GM06990 (cell line): Measurements from ENCODE around the gene PTPRQ.

Source experiments
- DNase-seq: peaks from one replicate; pipeline ENCODE4 v3.0.0-alpha.2; 2011; ENCODE audit not compliant: insufficient read length; ENCODE audit errors: extremely low read depth
- H3K27me3 ChIP-seq: replicated peaks from 2 replicates; pipeline ENCODE4 v1.6.0; 2011; ENCODE audit warnings: low read length; ENCODE audit not compliant: control insufficient read depth, insufficient read depth
- H3K36me3 ChIP-seq: 2 replicates; pipeline ENCODE4 v1.5.1; 2011; ENCODE audit warnings: low read length; ENCODE audit not compliant: control insufficient read depth, insufficient read depth
- H3K4me3 ChIP-seq: replicated peaks from 2 replicates; pipeline ENCODE4 v1.5.1; 2011; ENCODE audit warnings: low read depth, mild to moderate bottlenecking, control low read depth, low read length
- CTCF ChIP-seq: IDR thresholded peaks from 2 replicates; pipeline ENCODE4 v1.5.1; 2011; ENCODE audit warnings: low read length, control low read depth, mild to moderate bottlenecking, inconsistent platforms; ENCODE audit not compliant: insufficient read depth, poor library complexity, severe bottlenecking

PTPRQ gene

DNA sequence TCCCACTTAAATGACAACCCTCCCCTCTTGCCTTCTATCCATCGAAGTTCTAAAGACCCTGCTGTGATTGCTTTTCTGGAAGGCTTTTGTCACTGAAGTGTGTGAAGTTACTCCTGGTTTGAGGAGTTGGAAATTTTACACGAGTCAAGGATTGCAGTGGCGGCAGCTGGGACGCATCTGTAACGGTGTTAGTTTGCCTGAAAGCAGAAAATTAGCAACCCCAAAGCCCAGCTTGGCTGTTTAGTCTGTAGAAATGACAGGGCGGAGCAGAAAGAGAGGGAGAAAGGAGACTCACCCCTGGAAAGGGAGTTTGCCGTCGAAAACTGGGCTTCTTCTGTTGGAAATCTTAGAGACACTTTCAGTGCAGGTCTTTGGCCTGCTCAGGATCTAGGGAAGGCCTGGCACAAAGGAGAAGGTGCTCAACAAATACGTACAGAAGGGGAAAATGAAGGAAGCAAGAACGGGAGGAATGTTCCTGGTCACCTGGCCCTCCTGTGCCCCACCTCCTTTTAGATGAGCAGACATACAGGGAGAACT lies 271.7 kb downstream of the PTPRQ start:
- Histone ChIP-seq H3K27me3 (no peaks in the 10 kb centered on the region), H3K36me3 (no peaks in the 10 kb centered on the region)
- no peak for TF ChIP-seq CTCF

GRCh38 chr12:80716696-80717469 lies 272.8 kb downstream of the PTPRQ start, which contains the start of gene MYF5:
MYF5 (plus strand) TSS chr12:80716912; CDS start chr12:80717064, 152 bp downstream.
- DNase-seq = no peak
- no peak for TF ChIP-seq CTCF
- H3K27me3 ChIP-seq = no peaks in the 10 kb centered on the region
- no peak within 1 kb of the TSS for H3K4me3 ChIP-seq
- no peaks in the 10 kb centered on the region for H3K36me3 ChIP-seq

More for the DNA sequence above, 271.7 kb downstream of the PTPRQ start:
- H3K4me3 ChIP-seq = no peak overlapping the region
- no peak for DNase-seq

- no peak overlapping the region for H3K4me3 ChIP-seq
- TF ChIP-seq CTCF = no peak
- no peaks in the 10 kb centered on the region for H3K36me3 ChIP-seq
- H3K27me3 ChIP-seq = no peaks in the 10 kb centered on the region
- DNase-seq = no peak
Measured at GRCh38 chr12:80717856-80718255, 273.8 kb downstream of the PTPRQ start.

- H3K27me3 ChIP-seq = no peaks in the 10 kb centered on the region
- H3K4me3 ChIP-seq = no peak overlapping the region
- TF ChIP-seq CTCF = no peak
- no peaks in the 10 kb centered on the region for H3K36me3 ChIP-seq
- no peak for DNase-seq
Measured at GRCh38 chr12:80720516-80720915, 276.5 kb downstream of the PTPRQ start.

DNA sequence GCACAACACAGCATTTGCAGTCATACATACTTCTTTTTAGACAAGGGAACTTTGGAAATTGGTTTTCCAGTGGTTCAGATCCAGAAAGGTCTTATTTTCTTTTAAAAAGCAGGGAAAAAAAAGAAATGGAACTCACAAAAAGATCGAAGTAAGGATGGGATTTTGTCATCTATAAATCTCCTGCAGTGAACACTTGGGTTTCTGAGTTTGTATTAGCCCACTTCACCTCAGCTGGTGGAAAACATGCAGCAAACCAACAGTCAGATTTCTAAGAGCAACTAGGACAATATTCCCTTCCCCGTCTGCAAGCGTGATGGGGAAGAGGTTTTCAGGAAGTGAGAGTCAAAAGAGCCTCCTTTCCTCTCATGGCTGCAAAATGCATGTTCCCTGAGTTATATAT lies 277.3 kb downstream of the PTPRQ start:
- Histone ChIP-seq H3K27me3 (no peaks in the 10 kb centered on the region), H3K36me3 (no peaks in the 10 kb centered on the region), H3K4me3 (no peak overlapping the region)
- no peak for TF ChIP-seq CTCF
- DNase-seq = no peak
